Superior temporal gyrus (tissue), 1 donor: Measurements from ENCODE around the gene NSD1.
"Not testable (repeated sequence)": the region's sequence is repeated elsewhere in the genome, so short reads cannot be mapped to it uniquely, and the experiment has no call there.

Source experiments
- DNase-seq: peaks from one replicate; pipeline ENCODE4 v3.0.0-alpha.2; 2016; ENCODE audit errors: extremely low spot score

The NSD1 gene

DNA sequence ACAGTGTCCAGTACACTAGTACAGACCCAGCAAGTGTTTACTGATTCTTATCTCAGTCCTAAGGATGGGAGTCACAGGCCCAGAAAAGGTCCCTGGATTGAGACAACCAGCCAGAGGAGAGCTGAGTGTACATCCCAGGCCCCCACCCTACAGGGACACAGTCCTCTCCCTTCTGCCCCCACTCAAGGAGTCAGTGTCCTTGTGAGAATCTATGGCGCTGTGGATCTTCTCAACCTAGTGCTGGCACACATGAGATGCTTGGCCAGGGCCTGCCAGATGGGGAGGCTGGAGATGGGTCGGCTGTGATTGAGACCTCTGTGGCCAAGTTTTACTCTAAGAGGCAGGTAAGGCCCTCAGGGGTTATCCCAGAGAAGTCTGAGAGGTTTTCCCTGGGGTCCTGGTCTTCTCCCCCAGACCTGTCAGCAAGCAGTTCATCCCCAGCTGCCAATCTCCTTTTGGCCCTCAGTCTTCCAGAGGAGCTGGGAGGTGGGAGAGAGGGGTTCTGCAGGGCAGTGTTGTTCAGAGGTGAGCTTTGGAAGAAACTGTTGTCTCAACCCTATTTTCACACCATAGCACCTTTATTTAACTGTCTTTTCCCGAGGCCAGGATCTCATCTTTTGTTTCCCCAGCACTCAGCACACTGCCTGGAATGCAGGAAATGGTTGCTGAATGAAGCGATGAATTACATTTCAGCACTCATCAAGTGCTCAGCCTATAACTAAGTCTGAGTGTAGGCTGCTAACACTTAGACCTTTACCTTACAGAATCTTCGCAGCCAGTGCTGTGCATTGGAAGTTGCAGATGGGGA is 3.2 kb upstream of the NSD1 start:
- no peak for DNase-seq

DNA sequence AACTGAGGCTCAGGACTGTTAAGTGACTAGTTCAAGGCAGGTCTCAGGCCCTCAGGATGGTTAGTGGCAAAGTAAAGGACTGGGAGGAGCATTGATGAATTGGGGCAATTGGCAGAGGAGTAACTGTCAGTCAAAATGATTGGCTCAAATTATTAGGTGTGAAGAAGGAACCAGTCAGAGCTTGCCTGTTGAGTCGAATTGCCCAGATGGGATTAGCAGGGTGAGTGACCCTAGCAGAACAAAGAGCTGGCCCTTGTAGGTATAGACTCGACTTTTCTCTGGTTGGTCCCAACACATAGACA is 2.6 kb upstream of the NSD1 start:
- DNase-seq, result no peak

DNA sequence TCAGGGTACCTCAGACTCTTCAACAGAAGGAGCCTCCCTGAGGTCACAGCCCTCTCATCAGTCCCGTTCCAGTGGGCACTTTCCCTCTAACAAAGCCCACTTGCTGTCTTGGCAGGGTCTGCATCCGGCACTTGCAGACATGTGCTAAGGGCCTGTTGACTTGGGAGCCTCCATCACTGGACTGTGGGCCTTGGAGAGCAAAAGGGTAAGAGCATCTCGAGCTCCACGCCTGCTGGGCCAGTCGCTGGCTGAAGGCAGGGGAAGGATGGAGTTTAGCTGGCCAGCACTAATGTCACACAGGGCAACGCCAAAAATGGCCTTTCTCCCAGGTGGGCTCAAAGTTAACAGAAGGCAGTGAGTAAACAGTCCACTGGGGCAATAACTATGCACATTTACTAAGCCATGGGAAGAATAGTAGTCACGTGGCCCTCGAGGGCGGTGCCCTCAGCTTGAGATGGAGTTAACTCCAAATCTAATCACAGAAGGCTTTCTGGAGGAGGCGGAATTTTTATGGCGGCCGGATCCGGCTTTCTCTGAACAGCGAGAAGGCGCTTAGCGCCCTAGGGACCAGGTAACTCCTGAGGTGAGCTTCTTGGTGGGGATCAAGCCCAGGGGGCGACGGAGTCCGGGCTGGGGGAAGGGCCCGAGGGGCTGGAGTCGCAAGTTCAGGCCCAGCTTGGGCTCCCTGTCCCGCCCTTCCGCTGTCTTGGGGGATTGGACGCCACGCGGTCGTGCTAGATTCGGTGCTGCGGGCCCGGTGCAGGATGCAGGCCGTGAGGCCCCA is 2.0 kb upstream of the NSD1 start:
- no peak for DNase-seq

DNA sequence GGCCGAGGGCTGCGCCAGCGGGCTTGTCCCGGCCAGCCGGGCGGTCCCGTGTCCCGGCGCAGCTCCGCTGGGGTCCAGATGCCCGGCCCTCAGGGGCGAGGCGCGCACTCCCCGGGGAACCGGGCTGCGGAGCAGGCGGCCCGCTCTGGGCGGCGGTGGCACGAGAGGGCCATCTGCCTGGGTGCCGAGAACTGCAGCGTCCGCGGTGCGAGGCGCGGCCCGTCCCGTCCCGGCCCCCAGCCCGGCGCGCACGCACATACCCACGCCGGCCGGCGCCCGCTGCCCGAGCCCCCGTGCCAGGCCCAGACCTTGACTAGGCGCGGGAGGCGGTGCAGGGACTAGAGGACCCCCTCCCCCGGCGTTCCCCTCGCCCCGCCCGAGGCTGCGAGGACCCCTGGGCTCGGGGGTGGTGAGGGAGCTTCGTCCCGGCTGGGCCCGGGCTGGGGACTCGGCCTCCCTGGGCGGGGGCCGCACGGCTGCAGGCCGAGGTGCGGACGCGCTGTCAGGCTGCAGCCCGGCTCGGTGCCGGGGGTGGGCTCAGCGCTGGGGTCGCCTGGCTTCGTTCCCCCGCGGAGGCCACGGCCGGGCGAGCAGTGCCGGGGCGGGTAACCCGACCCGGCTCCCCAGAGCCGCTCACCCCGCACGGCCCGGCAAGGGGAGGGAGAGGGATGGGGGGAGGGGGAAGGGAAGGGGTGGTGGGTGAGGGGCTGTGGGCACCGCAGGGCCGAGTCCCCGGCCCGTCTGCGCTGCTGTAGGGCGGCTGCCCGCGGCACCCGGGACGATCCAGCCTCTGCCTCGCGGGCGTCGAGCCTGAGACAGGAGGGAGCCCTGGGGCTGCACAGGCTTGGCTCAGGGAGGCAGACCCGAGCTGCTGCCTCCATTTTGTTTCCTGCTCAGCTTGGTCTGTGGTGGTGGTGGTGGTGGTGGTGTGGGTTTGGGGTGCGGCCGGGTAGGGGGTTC is 1.2 kb upstream of the NSD1 start:
- peak; percentile 40 for DNase-seq

DNA sequence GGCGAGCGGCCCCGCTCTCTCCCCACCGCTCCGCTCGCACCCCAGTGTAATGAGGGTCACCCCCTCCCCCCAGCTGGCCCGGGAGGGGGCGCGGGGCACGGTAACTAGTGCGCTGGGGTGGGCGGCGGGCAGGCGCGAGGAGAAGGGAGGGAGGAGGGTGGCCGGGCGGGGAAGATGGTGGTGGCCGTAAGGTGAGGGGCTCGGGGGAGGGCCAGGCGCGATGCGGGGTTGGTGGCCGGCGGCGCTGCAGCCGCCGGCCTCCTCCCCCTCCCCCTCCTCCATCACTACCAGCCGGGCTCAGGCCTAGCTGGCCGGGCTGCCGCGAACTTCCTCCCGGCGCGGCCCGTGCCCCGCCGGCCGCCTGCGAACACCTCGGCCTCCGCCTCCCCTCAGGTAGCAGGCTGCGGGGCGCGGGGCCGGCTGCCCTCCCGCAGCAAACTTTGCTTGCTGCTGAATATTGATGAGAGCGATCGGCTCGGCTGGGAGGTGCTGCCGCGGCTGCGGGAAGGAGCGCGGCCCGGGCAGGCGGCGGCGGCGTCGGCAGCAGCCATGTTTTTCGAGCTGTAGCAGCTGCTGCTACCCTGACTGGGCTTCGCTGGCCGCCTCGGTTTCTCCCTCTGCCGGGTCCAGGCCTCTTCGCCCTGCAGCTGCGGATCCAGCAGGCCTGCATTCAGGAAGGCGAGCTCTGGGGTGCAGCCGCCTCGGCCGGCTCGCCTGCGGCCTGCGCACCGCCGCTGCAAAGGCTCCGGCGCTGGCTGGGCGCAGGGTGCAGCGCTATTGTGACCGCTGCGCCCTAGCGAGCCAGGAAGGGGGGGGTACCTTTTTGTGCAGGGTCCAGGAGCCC is 502 bp downstream of the NSD1 start:
- DNase-seq, result peak; percentile 47

DNA sequence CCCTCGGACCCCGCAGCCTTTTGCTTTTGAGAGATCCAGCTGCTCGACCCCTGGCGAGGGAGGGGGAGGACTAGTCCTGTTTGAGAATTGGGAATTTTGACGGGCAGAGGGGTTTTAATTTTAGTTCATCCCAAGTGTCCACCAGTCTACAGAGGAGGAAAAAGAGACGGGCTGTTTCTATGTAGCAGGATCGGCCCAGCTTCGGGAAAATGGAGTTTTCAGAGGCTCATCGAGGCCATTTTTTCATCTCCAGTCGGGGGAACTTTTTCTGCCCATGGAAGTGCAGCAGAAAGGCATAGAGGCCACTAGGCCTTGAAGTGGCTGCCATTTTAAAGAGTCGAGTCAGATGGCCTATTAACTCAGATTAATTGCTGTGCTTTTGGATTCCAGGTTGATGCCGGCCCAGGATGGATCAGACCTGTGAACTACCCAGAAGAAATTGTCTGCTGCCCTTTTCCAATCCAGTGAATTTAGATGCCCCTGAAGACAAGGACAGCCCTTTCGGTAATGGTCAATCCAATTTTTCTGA is 1.2 kb downstream of the NSD1 start:
- no peak for DNase-seq

DNA sequence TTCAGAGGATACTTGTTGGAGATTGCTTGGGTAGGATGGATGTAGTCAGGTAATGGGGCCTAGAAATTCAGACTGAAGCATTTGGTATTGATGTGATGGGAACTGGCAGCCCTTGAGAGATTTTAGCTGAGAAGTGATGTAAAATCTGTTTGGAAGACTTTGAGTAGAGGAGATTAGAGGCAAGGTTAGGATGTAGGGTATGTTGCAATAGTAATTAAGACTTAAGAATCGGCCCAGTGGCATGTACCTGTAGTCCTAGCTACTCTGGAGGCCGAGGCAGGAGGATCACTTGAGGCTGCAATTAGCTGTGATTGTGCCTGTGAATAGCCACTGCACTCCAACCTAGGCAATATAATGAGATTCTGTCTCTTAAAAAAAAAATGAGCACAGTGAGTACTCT is 6.7 kb downstream of the NSD1 start:
- no peak for DNase-seq

DNA sequence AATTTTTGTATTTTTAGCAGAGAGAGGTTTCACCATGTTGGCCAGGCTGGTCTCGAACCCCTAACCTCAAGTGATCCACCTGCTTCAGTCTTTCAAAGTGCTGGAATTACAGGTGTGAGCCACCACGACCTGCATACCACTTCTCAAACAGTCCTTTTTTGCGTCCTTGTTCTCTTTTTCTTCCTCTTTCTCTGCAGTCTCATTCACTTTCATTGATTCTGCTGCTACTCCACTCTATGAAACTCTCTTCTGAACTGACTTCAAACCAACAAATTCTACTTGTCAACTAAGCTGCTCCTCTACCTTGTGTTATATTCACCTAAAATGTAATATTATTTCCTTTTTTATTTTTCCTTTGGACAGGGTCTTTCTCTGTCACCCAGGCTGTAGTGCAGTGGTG is 7.9 kb downstream of the NSD1 start:
- DNase-seq, result no peak

DNA sequence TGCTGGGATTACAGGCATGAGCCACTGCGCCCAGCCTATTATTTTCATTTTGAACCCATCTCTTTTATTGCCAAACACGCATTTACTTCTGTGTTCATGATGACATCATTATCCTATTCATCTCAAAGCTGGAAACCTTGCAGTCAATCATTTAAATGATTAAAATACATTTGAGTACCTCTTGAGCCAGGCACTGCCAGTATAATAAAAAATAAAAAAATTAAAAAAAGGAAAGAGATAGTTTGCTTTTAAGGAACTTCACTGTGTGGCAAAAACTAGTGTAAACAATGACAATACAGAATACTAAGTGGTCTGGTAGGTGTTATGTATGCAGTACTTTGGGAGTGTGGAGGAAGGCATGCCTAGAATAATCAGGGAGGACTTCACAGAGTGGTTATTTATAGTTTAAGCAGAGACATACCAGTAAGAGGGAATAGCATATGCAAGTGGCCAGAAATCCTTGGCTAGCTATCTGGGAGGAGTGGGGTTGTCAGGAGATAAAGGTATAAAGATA is 8.6 kb downstream of the NSD1 start:
- DNase-seq, result no peak

DNA sequence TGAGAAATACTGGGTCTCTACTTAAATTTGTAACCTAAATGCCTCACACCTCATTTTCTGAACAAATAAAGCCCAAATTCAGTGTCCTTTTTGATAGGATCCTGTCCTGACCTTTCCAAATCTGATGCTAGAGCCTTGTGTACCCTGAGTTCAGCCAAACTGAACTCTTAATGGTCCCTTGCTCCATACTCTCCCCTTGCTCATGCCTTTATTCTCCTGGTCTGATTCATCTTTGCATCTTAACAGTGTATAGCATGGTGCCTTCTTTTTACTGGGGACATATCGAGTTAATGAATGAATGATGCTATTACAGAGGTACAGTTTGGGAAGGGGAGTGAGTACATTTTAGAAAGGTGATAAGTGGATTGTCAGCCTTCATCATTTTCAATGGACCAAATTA is 9.2 kb downstream of the NSD1 start:
- no peak for DNase-seq

DNA sequence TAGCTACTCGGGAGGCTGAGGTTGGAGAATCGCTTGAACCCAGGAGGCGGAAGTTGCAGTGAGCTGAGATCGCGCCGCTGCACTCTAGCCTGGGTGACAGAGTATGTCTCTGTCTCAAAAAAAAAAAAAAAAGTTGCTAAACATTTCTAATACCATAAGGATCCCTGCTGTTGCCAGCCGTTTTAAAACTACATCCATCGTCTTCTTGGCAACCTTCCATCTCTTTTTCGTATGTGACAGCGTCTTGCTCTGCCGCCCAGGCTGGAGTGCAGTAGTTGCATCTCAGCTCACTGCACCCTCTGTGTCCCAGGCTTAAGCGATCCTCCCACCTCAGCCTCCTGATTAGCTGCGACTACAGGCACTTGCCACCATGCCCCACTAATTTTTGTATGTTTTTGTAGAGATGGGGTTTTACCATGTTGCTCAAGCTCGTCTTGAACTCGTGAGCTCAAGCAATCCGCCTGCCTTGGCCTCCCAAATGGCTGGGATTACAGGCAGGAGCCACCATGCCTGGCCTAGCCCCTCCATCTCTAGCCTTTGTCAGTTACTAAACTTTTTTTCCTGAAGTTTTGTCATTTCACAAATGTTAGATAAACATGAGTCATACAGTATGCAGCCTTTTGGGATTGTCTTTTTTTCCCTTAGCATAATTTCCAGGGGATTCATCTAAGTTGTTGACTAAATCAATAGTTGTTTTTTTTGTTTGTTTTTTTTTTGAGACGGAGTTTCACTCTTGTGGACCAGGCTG is 13.5 kb downstream of the NSD1 start:
- no peak for DNase-seq

DNA sequence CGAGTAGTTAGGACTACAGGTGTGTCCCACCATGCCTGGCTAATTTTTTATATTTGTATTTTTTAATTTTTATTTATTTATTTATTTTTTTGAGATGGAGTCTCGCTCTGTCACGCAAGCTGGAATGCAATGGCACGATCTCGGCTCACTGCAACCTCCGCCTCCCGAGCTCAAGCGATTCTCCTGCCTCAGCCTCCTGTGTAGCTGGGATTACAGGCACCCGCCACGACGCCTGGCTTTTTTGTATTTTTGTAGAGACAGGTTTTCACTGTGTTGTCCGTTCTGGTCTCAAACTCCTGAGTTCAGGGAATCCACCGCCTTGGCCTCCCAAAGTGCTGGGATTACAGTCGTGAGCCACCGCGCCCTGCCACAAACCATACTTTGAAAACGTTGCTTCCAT is 16.5 kb downstream of the NSD1 start:
- not testable (repeated sequence) for DNase-seq

DNA sequence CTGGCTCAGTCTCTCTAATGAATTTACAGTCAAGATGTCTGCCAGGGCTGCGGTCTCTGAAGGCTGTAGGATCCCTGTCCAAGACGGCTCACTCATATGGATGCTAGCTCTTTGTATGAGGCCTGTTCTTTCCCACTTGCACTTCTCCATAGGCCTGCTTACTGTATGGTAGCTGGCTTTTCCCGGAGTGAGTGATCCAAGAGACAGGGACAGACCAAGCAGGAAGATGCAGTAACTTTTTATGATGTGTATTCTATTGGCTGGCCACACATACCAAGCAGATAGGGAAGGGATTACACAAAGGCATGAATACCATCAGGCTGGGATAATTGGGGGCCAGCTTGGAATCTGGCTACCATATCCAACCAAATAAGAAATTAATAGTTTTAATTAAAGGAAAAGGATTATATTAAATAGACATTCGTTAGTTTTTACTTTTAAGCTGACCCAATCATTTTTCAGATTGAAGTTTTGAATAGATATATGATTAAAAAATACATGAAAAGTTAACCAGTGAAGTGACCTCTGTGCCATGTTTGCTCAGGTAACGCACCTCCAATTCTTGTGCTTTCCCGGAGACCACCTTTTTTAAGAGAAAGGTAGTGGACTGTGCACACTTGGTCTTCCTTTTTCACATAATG is 20.6 kb downstream of the NSD1 start:
- DNase-seq, result no peak

DNA sequence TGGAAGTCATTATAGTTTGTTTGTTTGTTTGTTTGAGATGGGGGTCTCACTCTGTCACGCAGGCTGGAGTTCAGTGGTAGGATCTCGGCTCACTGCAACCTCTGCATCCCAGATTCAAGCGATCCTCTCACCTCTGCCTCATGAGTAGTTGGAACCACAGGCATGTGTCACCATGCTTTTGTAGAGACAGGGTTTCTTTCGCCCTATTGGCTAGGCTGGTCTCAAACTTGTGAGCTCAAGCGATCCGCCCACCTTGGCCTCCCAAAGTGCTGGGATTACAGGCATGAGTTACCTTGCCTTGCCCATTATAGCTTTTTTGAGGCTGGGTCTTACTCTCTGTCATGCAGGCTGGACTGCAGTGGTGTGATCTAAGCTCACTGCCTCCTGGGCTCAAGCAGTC is 28.8 kb downstream of the NSD1 start:
- DNase-seq, result no peak

DNA sequence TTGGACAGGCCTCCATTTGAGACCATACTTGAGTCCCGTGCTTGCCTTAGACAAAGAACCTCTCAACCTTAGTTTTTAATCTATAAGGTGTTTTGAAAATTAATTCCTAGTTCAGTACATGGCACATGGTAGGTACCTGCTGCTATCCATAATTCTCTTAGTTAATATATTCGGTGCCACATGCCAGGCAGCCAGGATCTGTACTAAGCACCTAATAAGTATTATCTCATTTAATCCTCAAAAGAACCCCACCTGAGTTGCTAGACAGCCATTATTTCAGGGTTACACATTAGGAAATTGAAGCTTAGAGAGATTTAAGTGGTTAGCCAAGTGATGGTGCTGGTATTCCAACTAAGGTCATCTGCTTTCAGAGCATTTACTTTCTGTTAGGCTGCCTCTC is 29.9 kb downstream of the NSD1 start:
- no peak for DNase-seq

DNA sequence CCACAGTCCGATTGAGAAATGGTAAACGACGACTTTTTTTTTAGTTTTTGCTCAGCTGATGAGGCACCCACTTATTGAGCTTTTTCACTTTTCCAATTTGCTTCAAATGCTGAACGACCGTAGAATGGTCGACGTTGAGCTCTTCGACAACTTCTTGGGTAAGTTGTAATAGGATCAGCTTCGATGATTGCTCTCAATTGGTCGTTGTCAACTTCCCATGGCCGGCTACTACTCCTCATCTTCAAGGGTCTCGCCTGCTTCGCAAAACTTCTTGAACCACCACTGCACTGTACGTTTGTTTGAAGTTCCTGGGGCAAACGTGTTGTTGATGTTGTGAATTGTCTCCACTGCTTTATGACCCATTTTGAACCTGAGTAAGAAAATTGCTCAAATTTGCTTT is 35.7 kb downstream of the NSD1 start:
- no peak for DNase-seq

DNA sequence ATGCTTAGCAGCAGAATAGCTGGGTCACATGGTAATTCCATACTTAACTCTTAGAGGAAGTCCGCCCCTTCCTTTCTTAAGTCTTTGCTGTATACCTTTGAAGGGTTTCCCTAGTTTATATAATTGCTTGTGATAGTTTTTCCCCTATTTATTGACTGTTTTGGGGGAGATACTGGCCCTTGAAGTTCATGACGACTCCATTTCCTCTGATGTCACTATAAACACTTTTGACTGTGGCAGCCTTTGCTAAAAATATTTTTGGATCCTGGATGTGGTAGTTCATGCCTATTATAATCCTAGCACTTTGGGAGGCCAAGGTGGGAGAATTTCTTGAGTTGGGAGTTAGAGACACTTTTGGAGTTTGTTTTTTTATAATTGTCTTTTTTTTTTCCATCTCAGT is 38.4 kb downstream of the NSD1 start:
- no peak for DNase-seq

DNA sequence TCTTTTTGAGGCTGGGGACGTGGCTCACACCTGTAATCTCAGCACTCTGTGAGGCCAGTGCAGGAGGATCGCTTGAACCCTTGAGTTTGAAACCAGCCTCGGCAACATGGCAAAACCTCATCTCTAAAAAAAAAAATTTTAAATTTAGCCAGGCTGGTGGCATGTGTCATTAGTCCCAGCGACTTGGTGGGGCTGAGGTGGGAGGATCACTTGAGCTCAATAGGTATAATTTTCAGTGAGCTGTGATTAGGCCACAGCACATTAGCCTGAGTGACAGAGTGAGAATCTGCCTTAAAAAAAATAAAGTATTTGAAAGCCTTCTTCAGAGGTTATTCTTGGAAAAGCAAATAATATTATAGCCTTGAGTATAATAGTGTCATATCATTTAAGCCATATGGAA is 41.8 kb downstream of the NSD1 start:
- DNase-seq, result no peak

DNA sequence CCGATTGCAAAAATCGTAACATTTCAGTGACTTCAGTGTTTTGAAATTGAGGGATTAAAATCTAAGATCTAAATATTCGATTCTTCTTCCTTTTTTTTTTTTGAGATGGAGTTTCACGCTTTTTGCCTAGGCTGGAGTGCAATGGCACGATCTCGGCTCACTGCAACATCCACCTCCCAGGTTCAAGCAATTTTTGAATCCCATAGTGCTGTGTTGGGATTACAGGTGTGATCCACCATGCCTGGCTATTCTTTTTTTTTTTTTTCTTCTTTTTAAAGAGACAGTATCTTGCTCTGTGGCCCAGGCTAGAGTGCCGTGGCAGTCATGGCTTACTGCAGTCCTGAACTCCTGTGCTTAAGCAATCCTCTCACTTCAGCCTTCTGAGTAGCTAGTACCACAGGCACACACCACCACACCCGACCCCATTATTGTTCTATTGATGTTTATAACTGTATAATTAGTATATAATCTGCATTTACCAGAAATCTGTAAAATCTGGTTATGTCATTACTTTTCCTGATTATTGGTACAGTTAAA is 42.7 kb downstream of the NSD1 start:
- DNase-seq, result no peak
